GM21528 (cell line): ENCODE measurements around the gene PHTF1.
"Not testable (repeated sequence)": the region's sequence is repeated elsewhere in the genome, so short reads cannot be mapped to it uniquely, and the experiment has no call there.

Experiments used
- ATAC-seq: cut with Tn5 transposase; IDR thresholded peaks from one replicate; pipeline ENCODE4 v1.9.1; 2021; ENCODE audit warnings: mild to moderate bottlenecking, moderate library complexity; ENCODE audit not compliant: unreplicated experiment, low FRiP score

The PHTF1 gene

DNA sequence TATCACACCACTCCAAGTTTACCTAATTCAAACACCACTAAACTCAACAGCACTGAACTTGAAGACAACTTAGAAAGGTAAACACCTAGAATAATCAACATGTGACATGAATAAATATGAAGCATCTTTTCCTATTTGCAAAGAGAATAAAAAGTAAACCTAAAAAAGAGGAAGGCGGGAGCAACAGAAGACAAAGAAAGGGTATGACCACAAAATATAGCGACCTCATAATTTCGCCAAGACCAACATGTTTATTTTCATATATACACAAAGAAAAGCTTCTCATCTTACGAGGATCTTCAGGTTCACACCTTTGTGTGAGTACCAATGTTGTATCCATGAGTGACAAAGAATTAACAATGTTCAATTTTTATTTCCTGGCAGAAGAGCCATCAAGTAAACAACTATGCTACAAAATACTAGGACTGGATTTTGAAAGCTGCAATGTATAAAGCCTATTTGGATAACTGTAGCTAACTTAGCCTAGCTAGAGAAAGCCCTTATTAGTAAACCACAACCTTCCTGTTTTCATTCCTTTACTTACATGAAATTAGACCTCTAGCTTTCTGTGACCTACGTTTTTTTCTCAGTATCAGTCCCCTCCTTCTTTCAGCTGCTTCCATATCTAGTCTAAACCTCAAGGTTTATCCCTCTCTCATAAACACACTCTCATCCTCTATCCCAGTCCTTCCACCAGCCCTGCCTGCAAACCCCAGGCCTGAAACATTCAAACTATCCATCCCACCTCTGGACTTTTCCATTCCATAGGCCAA, 21.3 kb upstream of the PHTF1 start:
- no peak for ATAC-seq

- ATAC-seq: no peak
Observed at GRCh38 chr1:113779542-113779941, 20.3 kb upstream of the PHTF1 start.

- ATAC-seq: no peak
Observed at GRCh38 chr1:113777561-113777960, 18.3 kb upstream of the PHTF1 start.

DNA sequence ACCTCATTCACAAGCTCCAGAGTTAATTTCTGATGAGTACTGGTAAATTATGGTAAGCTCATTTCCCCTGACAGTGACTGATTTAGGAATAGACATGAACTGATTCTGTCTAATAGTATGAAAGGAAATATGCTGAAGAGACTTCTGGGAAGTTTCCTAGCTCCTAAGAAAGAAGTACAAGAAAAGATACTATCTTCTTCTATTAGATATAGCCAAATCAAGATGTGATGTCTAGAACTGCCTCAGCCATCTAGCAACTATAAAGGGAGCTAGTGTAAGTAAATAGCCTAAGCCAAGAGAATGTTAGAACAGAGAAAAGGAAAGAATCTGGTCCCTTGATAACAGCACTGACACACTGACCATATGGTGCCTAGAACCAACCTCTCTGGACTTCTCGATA, 10.7 kb upstream of the PHTF1 start:
- ATAC-seq: no peak

DNA sequence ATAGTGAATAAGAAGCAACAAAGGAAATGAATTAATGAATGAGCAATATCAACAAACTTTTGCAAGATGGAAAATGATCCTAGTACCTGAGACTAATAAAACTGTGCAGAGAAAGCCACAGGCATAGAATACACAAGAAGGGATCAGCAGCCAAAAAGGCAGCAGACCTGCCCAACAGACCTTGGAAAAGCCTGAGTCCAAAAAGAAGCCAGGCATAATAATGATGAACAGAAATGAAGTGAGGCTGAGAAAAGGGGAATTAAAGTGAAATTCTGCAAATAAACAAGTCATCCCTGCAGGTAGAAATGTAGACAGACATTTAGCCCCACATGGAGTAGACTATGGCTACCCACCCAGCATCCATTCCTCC, 10.3 kb upstream of the PHTF1 start:
- ATAC-seq: no peak

- no peak for ATAC-seq
Observed at GRCh38 chr1:113768916-113769600, 9.8 kb upstream of the PHTF1 start.

DNA sequence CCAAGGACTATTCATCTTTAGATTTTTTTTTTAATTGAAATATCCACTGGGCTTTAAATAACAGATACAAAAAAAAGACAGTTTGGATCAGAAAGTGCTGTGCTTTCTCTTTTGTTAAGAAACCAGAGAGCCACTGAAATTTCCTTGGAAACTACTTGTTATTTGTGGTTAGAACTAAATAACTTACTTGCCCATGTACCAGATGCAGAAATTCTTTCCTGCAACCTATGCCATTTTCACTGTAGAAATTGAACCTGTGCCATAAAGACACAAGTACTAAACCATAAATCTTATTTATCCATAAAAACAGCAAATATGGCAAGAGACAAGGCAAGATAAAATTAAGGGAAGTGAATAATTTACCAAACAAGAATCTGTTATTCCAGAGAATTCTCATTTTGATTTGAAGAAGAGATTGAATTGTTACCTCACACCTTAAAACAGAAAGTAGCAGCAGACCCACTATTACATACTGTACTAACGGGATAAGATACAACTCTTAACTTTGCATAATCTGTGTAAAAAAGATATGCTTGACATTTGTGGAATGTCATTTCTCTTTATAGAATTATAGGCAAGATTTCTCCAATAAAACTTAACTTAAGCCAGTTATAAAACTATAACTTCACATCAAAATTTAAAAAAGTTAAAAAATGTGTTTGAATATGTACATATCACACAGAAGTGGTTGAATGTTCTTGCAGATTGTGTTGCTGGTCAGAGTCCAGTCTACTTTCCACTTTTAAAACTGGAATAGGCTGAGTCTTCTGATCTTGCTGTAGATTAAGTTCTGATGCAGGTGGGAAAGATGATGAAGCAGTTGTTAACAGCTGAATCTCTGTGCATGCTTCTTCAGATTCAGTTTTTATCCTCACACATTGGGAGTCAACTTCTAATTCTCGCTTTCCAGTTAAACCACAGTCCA, 6.3 kb upstream of the PHTF1 start:
- ATAC-seq: no peak

DNA sequence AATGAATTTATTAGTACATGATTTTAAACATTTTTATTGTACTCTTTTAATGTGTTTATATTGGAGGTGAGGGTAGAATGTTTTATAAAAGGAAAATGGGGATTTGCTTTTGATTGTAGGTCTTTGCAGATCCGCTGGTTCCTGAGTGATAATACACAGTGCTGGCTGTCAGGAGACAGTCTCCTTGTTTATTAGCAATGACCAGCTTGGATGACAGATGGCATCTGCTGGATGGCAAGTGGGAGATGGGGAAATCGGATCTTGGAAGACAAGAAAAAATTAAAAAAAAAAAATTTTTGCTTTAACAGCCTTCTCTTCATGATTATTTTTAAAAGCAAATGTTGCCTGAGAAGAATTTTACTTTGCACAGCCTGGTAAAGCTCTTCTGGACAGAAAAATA, 4.4 kb upstream of the PHTF1 start:
- no peak for ATAC-seq

GRCh38 chr1:113761937-113762336, 2.7 kb upstream of the PHTF1 start:
- no peak for ATAC-seq

GRCh38 chr1:113760102-113761080, 1.1 kb upstream of the PHTF1 start:
- ATAC-seq: no peak

- ATAC-seq: peak; percentile 48
Observed at GRCh38 chr1:113758631-113759332, 504 bp downstream of the PHTF1 start.

- no peak for ATAC-seq
Observed at GRCh38 chr1:113756461-113756860, 2.8 kb downstream of the PHTF1 start.

GRCh38 chr1:113753333-113753732, 6.0 kb downstream of the PHTF1 start:
- ATAC-seq: not testable (repeated sequence)

DNA sequence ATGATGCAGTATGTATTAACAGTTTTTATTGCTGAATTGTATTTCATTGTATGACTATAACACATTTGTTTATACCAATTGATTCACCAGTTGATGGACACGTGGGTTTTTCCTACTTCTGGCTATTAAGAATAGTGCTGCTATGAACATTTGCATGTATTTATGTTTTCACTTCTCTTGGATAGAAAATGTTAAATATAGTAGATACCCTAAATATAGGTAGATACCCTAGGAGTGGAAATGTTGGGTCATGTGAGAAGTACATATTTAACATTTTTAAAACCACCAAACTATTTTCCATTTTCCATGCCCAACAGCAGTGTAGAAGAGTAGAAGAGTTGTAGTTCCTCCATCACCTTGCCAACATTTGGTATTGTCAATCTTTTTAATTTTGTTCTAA, 7.8 kb downstream of the PHTF1 start:
- ATAC-seq: no peak

DNA sequence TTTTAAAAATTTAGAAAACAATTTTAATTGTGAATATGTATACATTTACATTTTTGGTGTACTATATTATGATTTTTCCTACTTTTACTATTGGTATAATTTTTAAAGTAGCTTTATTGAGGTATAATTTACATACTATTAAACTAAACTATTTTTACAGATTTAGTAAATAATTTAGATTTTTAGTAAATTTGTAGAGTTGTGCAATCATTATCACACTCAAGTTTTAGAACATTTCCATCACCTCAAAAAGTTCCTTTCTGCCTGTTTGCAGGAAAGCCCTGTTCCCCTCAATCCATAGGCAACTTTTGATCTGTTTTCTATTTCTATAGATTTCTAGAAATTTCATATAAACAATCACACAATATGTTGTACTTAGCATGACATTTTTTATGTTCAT, 8.2 kb downstream of the PHTF1 start:
- ATAC-seq: no peak

GRCh38 chr1:113749402-113749801, 9.9 kb downstream of the PHTF1 start:
- ATAC-seq: no peak

DNA sequence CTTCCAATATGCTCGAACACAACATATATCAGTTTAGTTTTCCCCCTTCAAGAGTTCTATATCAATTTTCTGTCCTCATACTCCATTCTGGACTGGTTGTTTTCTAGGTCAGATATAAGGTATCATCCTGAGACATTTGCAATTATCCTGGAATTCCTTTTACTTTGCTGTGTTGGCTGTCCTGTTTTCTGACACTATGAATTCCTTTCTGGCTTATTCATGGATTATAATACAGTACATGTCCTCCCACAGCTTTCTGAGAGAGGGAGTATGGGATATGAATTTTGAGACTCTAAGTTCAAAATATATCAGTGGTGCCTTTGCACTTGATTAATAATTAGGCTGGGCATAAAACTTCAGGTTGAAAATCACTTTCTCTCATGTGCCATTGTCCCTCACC, 11.9 kb downstream of the PHTF1 start:
- no peak for ATAC-seq

DNA sequence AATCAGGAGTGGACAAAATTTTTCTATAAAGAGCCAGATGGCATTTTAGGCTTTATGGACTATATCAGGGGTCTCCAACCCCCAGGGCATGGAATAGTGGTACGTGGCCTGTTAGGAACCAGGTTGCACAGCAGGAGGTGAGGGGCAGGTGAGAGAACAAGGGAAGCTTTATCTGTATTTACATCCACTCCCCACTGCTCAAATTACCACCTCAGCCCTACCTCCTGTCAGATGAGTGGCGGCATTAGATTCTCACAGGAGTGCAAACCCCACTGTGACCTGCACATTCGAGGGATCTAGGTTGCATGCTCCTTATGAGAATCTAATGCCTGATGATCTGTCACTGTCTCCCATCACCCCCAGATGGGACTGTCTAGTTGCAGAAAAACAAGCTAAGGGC, 13.9 kb downstream of the PHTF1 start:
- no peak for ATAC-seq

GRCh38 chr1:113744114-113744513, 15.2 kb downstream of the PHTF1 start:
- ATAC-seq: no peak
